Measurements from ENCODE around the gene TP53TG3D.
"Not testable (repeated sequence)": the region's sequence is repeated elsewhere in the genome, so short reads cannot be mapped to it uniquely, and the experiment has no call there.

The TP53TG3D gene, protein sequence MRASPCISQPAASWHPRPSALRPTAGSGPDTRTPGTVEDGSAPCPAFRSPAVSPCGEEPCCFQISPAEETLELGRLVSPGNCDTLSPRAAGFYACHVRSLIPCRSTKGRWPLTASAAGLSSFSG

DNA sequence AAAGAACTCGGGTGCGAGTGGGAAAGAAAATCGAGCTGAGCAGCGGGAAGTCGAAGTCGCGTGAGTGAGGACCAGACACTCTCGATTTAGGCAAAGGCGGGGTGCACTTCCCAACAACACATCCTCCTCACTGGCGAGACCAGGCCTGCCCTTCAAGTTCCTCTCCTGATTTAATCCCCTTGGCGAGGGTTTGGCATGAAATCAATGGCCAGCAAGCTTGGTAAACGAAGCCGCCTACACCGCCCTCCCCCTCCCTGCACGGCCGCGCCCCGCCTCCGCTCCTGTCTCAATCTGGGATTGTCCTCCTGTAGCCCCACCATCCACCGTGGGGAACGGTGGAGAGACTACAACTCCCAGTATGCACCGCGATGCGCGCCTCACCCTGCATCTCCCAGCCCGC is at the start of gene TP53TG3D:
Gene TP53TG3D (plus strand): TSS at position 301 of the 400 bp plus-strand sequence. CDS start 68 bp downstream, at position 369.
- DNase-seq = not testable (repeated sequence)

- DNase-seq = not testable (repeated sequence)
These were observed 421 bp downstream of the TP53TG3D start for GRCh38 chr16:32253507-32253906.

GRCh38 chr16:32261526-32261925 is 8.4 kb downstream of the TP53TG3D start:
- not testable (repeated sequence) for DNase-seq

DNA sequence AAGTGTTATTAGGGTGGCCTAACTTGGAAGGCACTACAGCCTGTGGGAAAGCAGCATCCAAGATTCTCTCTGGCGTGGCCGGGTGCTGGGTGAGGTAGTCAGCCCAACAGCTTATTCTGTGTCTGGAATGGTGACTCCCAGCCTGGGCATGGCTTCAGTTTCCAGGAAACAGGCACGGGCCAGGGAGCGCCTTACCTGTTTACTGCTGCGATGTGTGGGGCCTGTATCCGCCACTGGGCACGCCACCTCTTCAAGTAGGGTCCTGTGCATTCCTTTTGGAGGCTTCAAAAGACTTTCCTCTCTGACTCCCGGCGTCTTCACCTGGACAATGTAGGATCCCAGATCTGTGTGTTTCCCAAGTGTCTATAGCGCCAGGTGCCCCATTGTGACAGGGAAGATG is 10.5 kb downstream of the TP53TG3D start:
- not testable (repeated sequence) for DNase-seq

DNA sequence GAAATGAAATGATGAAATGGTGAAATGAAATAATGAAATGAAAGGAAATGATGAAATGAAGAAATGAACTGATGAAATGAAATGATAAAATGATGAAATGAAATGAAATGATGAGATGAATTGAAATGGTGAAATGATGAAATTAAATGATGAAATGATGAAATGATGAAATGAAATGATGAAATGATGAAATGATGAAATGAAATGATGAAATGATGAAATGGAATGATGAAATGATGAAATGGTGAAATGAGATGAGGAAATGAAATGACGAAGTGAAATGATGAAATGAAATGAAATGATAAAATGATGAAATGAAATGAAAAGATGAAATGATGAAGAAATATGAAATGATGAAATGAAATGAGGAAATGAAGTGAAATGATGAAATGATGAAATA is 28.8 kb downstream of the TP53TG3D start:
- DNase-seq = not testable (repeated sequence)

DNA sequence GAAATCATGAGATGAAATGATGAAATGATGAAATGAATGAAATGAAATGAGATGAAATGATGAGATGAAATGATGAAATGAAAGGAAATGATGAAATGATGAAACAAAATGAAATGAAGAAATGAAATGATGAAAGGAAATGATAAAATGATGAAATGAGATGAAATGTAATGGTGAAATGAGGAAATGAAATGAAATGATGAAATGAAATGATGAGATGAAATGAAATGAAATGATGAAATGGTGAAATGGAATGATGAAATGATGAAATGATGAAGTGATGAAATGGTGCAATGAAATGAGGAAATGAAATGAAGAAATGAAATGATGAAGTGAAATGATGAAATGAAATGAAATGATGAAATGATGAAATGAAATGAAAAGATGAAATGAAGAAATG is 29.9 kb downstream of the TP53TG3D start:
- not testable (repeated sequence) for DNase-seq

GRCh38 chr16:32283917-32284495 is 30.9 kb downstream of the TP53TG3D start:
- DNase-seq = not testable (repeated sequence)

- not testable (repeated sequence) for DNase-seq
These were observed 32.0 kb downstream of the TP53TG3D start for GRCh38 chr16:32284800-32285796.

DNA sequence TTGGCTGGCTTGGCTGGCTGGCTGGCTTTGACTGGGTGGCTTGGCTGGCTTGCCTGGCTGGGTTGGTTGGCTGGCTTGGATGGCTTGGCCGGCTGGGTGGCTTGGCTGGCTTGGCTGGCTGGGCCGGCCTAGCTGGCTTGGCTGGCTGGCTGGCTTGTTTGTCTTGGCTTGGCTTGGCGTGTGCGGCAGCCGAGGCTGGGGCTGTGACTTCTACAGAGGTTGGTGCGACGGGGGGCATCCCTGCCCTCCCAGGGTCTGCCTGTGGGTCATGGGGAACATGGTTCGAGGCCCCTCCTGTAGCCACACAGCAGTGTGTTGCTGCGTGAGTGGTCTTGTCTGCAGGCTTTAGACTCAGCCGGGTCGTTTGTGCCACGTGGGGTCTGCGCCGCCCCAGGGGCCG is 33.1 kb downstream of the TP53TG3D start:
- not testable (repeated sequence) for DNase-seq

DNA sequence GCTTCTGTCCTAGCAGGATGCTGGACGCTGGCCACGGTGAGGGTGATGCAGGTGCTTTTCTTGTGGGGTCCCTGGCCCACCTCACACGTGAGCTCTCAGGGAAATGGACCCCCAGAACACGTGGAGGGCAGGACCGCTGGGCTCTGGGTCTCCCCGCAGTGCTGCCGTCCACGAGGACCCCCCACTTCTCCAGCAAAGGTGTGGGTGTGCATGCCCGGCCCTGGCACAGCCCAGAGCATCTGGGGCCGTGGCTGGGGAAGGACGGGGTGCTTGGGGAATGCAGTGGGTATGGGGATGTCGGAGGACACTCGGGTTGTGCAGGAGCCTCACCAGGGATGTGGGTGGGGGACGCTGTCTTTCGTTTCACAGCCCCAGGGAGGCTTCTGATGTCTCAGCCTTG is 34.7 kb downstream of the TP53TG3D start:
- not testable (repeated sequence) for DNase-seq

DNA sequence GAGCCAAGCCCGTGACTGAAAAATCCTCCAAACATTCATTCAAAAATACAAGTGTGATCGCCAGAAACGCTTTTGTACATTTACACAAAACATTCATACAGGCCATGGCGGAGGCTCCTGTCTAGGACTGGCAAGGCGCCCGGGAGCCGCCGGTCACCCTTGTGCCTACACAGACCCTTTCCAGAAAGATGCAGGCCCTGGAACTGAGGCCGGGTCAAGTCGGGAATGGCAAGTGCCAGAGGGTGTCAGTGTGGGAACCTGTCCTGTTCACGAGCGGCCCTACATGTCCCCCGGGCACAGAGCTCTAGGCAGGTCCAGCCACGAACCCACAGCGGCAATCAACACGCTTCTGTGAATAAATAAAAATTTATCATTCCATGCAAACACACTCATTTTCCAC is 36.1 kb downstream of the TP53TG3D start:
- not testable (repeated sequence) for DNase-seq

DNA sequence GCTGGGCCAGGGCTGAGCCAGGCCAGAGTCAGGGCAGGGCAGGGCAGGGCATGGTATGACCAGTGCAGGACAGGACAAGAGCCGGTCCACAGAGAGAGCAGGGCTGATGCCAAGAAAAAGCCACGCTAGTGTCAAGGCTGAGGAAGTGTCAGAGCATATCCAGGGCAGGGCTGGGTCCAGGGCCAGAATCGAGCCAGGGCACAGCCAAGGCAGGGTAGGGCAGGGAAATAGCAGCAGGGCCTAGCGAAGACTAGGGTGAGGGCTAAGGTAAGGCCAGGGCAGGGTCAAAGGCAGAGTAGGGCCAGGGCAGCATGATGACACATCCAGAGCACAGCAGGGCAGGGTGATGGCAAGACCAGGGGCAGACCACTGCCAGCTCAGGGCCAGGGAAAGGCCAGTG is 49.7 kb downstream of the TP53TG3D start:
- not testable (repeated sequence) for DNase-seq

Measured in NCI-H526 treated with DMSO at 0.1 percent for 48 hours (cell line).